ENCODE data around the gene FXYD3. TPM values are rescaled to one million over a fixed set of nuclear protein-coding genes. Genes with fewer than 3 reads are reported as not detected.
A peak's percentile ranks its signal among the peaks of the same experiment; 100 is the strongest.

FXYD3 gene
- total and polyA plus RNA-seq, 2 experiments from 2014 or later, result 0.81 TPM; not detected in 1

GRCh38 chr19:35095667-35096368 is 19.8 kb upstream of the FXYD3 start:
- Histone ChIP-seq H3K79me2 (replicated peaks; ENCODE audit: insufficient read depth) (no peaks in the 10 kb centered on the region), H3K4me1 (ENCODE audit: insufficient read depth) (peaks cover 5% of the 10 kb centered on the region), H3K36me3 (ENCODE audit: insufficient read depth) (no peaks in the 10 kb centered on the region), H3F3A (replicated peaks; ENCODE audit: low read depth) (0 out of 2 replicates have a peak, but pooled peaks cover 3% of the 10 kb centered on the region), H3K4me2 (no peak overlapping the region), H3K4me3 (no peak overlapping the region), H2AFZ (no peak overlapping the region), H3K27ac (ENCODE audit: low read depth) (no peak overlapping the region), H3K27me3 (ENCODE audit: insufficient read depth) (no peaks in the 10 kb centered on the region), H3K9me2 (ENCODE audit: insufficient read depth) (no peaks in the 10 kb centered on the region), H4K20me1 (replicated peaks; ENCODE audit: insufficient read depth) (no peaks in the 10 kb centered on the region)
- Mint-ChIP-seq H3K27me3 (ENCODE audit: insufficient read depth, low read depth, poor library complexity) (no peaks in the 10 kb centered on the region), H3K4me1 (peaks cover 4% of the 10 kb centered on the region), H3K27ac (no peak overlapping the region), H3K36me3 (ENCODE audit: low read depth) (no peaks in the 10 kb centered on the region), H3K9me3 (no peaks in the 10 kb centered on the region), H3K4me3 (no peak overlapping the region)
- DNase-seq (ENCODE audit: low spot score) (no peak), ATAC-seq (peak; percentile 16; the same call in 2 of the 3 replicates)
- TF ChIP-seq ZNF331 (CRISPR knock-in tag; IDR thresholded peaks at IDR 0.05; ENCODE audit: low read depth), result no peak
- TF ChIP-seq NANOG (IDR thresholded peaks at IDR 0.05; ENCODE audit: borderline replicate concordance), result no peak
- no peak for TF ChIP-seq CREB1 (CRISPR knock-in tag; IDR thresholded peaks at IDR 0.05; ENCODE audit: low read depth)
- TF ChIP-seq JUNB (IDR thresholded peaks at IDR 0.05; ENCODE audit: unreplicated experiment), result no peak
- TF ChIP-seq, protein P1, sequence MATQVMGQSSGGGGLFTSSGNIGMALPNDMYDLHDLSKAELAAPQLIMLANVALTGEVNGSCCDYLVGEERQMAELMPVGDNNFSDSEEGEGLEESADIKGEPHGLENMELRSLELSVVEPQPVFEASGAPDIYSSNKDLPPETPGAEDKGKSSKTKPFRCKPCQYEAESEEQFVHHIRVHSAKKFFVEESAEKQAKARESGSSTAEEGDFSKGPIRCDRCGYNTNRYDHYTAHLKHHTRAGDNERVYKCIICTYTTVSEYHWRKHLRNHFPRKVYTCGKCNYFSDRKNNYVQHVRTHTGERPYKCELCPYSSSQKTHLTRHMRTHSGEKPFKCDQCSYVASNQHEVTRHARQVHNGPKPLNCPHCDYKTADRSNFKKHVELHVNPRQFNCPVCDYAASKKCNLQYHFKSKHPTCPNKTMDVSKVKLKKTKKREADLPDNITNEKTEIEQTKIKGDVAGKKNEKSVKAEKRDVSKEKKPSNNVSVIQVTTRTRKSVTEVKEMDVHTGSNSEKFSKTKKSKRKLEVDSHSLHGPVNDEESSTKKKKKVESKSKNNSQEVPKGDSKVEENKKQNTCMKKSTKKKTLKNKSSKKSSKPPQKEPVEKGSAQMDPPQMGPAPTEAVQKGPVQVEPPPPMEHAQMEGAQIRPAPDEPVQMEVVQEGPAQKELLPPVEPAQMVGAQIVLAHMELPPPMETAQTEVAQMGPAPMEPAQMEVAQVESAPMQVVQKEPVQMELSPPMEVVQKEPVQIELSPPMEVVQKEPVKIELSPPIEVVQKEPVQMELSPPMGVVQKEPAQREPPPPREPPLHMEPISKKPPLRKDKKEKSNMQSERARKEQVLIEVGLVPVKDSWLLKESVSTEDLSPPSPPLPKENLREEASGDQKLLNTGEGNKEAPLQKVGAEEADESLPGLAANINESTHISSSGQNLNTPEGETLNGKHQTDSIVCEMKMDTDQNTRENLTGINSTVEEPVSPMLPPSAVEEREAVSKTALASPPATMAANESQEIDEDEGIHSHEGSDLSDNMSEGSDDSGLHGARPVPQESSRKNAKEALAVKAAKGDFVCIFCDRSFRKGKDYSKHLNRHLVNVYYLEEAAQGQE (IDR thresholded peaks at IDR 0.05; ENCODE audit: unreplicated experiment), result no peak
- no peak for TF ChIP-seq EZH2phosphoT487 (IDR thresholded peaks at IDR 0.05; ENCODE audit: unreplicated experiment)
- TF ChIP-seq ETS1 (IDR thresholded peaks at IDR 0.05), result no peak
- no peak for TF ChIP-seq CTCF (conservative IDR thresholded peaks at IDR 0.05; ENCODE audit: low read depth in 2 of 2)
- TF ChIP-seq ZNF114 (CRISPR knock-in tag; IDR thresholded peaks at IDR 0.05), result no peak
- TF ChIP-seq EZH2 (IDR thresholded peaks at IDR 0.05; ENCODE audit: low read depth, unreplicated experiment), result no peak
- no peak for TF ChIP-seq POLR2AphosphoS5 (IDR thresholded peaks at IDR 0.05; ENCODE audit: low read depth)
- TF ChIP-seq, protein P2, sequence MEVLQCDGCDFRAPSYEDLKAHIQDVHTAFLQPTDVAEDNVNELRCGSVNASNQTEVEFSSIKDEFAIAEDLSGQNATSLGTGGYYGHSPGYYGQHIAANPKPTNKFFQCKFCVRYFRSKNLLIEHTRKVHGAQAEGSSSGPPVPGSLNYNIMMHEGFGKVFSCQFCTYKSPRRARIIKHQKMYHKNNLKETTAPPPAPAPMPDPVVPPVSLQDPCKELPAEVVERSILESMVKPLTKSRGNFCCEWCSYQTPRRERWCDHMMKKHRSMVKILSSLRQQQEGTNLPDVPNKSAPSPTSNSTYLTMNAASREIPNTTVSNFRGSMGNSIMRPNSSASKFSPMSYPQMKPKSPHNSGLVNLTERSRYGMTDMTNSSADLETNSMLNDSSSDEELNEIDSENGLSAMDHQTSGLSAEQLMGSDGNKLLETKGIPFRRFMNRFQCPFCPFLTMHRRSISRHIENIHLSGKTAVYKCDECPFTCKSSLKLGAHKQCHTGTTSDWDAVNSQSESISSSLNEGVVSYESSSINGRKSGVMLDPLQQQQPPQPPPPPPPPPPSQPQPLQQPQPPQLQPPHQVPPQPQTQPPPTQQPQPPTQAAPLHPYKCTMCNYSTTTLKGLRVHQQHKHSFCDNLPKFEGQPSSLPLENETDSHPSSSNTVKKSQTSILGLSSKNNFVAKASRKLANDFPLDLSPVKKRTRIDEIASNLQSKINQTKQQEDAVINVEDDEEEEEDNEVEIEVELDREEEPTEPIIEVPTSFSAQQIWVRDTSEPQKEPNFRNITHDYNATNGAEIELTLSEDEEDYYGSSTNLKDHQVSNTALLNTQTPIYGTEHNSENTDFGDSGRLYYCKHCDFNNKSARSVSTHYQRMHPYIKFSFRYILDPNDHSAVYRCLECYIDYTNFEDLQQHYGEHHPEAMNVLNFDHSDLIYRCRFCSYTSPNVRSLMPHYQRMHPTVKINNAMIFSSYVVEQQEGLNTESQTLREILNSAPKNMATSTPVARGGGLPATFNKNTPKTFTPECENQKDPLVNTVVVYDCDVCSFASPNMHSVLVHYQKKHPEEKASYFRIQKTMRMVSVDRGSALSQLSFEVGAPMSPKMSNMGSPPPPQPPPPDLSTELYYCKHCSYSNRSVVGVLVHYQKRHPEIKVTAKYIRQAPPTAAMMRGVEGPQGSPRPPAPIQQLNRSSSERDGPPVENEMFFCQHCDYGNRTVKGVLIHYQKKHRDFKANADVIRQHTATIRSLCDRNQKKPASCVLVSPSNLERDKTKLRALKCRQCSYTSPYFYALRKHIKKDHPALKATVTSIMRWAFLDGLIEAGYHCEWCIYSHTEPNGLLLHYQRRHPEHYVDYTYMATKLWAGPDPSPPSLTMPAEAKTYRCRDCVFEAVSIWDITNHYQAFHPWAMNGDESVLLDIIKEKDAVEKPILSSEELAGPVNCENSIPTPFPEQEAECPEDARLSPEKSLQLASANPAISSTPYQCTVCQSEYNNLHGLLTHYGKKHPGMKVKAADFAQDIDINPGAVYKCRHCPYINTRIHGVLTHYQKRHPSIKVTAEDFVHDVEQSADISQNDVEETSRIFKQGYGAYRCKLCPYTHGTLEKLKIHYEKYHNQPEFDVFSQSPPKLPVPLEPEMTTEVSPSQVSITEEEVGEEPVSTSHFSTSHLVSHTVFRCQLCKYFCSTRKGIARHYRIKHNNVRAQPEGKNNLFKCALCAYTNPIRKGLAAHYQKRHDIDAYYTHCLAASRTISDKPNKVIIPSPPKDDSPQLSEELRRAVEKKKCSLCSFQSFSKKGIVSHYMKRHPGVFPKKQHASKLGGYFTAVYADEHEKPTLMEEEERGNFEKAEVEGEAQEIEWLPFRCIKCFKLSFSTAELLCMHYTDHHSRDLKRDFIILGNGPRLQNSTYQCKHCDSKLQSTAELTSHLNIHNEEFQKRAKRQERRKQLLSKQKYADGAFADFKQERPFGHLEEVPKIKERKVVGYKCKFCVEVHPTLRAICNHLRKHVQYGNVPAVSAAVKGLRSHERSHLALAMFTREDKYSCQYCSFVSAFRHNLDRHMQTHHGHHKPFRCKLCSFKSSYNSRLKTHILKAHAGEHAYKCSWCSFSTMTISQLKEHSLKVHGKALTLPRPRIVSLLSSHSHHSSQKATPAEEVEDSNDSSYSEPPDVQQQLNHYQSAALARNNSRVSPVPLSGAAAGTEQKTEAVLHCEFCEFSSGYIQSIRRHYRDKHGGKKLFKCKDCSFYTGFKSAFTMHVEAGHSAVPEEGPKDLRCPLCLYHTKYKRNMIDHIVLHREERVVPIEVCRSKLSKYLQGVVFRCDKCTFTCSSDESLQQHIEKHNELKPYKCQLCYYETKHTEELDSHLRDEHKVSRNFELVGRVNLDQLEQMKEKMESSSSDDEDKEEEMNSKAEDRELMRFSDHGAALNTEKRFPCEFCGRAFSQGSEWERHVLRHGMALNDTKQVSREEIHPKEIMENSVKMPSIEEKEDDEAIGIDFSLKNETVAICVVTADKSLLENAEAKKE (CRISPR knock-in tag; IDR thresholded peaks at IDR 0.05), result no peak
- no peak for TF ChIP-seq STAT1 (IDR thresholded peaks at IDR 0.05; ENCODE audit: unreplicated experiment)

All from GM23338 (cell line).